Keratinocyte (primary cell): ENCODE data around the gene PARD3.

Experiments
- EZH2 ChIP-seq: IDR thresholded peaks from one replicate; pipeline ENCODE4 v1.6.1; 2012; ENCODE audit warnings: inconsistent platforms, mild to moderate bottlenecking, low read length, moderate library complexity
- TF ChIP-seq, protein P1 (sequence below), 3 experiments: IDR thresholded peaks in 1 of 3; conservative IDR thresholded peaks in 1 of 3; optimal IDR thresholded peaks in 1 of 3; 2 replicates in 2 of 3; 3 replicates in 1 of 3; pipeline versions ENCODE3 to v1.5.1; 2011; ENCODE audit warnings: low read length in 3 of 3, mild to moderate bottlenecking in 3 of 3, moderate library complexity in 2 of 3, control low read depth in 1 of 3, inconsistent platforms in 1 of 3; ENCODE audit not compliant: insufficient read depth in 2 of 3; ENCODE audit errors: extremely low read depth in 1 of 3

DNA sequence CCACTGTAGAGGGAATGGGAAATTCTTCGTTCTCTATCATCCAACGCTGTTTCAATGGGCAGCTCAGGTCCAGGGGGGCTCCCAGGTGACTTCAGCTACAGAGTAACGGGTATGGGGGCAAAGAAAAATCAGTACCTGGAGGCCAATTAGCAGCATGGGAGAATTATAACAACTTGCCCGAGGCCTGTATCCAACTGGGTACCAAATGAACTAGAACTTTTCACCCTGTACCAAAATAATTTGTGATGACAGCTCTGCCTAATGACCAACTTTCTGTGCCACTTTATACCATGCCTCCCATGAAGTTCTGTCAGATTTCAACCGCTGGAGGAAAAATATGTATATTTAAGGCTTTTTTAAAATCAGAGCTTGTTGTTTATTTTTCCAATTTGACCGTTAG is 467.1 kb downstream of the PARD3 start:
- TF ChIP-seq, protein P1, sequence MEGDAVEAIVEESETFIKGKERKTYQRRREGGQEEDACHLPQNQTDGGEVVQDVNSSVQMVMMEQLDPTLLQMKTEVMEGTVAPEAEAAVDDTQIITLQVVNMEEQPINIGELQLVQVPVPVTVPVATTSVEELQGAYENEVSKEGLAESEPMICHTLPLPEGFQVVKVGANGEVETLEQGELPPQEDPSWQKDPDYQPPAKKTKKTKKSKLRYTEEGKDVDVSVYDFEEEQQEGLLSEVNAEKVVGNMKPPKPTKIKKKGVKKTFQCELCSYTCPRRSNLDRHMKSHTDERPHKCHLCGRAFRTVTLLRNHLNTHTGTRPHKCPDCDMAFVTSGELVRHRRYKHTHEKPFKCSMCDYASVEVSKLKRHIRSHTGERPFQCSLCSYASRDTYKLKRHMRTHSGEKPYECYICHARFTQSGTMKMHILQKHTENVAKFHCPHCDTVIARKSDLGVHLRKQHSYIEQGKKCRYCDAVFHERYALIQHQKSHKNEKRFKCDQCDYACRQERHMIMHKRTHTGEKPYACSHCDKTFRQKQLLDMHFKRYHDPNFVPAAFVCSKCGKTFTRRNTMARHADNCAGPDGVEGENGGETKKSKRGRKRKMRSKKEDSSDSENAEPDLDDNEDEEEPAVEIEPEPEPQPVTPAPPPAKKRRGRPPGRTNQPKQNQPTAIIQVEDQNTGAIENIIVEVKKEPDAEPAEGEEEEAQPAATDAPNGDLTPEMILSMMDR (optimal IDR thresholded peaks at IDR 0.05 in 1 of 3, IDR thresholded peaks at IDR 0.05 in 1 of 3, conservative IDR thresholded peaks at IDR 0.05 in 1 of 3; ENCODE audit: extremely low read depth in 1 of 3, insufficient read depth in 2 of 3, low read length in 3 of 3): no peak
- no peak for TF ChIP-seq EZH2
